Measurements from ENCODE around the gene PSKH1. TPM values are rescaled to one million over a fixed set of nuclear protein-coding genes. Genes with fewer than 3 reads are reported as not detected.

PSKH1 gene
- total and polyA plus RNA-seq, 9 of the 15 experiments (the other 6 are each of a cell fraction or from before 2014, with no cell fraction given), result 0.96 to 20.9 (median 9.4) TPM

GRCh38 chr16:67892899-67893742 is at the start of gene PSKH1 (continued):
- TF ChIP-seq USF1 (CRISPR knock-in tag; IDR thresholded peaks at IDR 0.05), result no peak
- TF ChIP-seq PCBP1 (IDR thresholded peaks at IDR 0.05; ENCODE audit: low read depth, low read length, poor library complexity, severe bottlenecking), result peak; percentile 49

DNA sequence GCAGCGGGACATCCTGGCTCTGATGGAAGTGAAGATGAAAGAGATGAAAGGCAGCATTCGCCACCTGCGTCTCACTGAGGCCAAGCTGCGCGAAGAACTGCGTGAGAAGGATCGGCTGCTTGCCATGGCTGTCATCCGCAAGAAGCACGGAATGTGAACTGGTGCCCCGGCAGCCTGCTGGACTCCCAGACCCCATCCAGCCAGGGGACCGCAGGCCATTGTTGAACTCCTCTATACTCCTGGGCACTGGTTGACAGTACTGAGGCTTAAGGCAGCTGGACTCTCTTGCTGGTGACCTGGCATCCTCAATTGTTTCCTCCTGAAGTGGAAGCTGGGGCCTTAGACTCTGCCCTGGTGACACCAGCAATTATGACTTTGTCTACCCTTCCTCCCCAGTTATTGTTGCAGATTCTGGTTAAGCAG is 49.7 kb upstream of the PSKH1 start:
- H3K4me3 ChIP-seq, result peak overlapping the region; percentile 83
- intact Hi-C loops (cut with micrococcal nuclease) (no loop called here), in situ Hi-C loops (cut with MboI) (no loop called here)
- no peak overlapping the region for H2AFZ ChIP-seq (ENCODE audit: low read depth, low read length)
- ChIA-PET CTCF (ENCODE audit: low intra/inter-chr PET ratio) (no interaction called here), POLR2A (interaction anchor here (0.5 to 2.1 kb wide), 6 partner anchors 8 to 941 kb away, joined by 3 to 8 read pairs (median 4); partner anchors contain the start of gene GFOD2)
- TSS peak; percentile 20 for BruUV-seq (replicated peaks)
- WGBS (ENCODE audit: insufficient coverage, low coverage, missing lambda C conversion rate), result 86% methylated on average over 11 of the region's 11 CpGs
- TF ChIP-seq HDAC1 (IDR thresholded peaks at IDR 0.05) (no peak), ZNF76 (CRISPR knock-in tag; IDR thresholded peaks at IDR 0.05; ENCODE audit: borderline replicate concordance) (no peak), HSF4 (CRISPR knock-in tag; IDR thresholded peaks at IDR 0.05; ENCODE audit: borderline replicate concordance) (no peak), ARID2 (IDR thresholded peaks at IDR 0.05) (no peak), ARID3B (CRISPR knock-in tag; IDR thresholded peaks at IDR 0.05; ENCODE audit: borderline replicate concordance) (no peak), GTF2B (IDR thresholded peaks at IDR 0.05; ENCODE audit: extremely low read depth, insufficient read length) (no peak), ZBTB7A (IDR thresholded peaks at IDR 0.05; ENCODE audit: borderline replicate concordance, control insufficient read depth, low read depth, low read length) (no peak), RBM22 (IDR thresholded peaks at IDR 0.05; ENCODE audit: low read depth, low read length, poor library complexity, severe bottlenecking) (no peak), CEBPG (CRISPR knock-in tag; IDR thresholded peaks at IDR 0.05) (no peak), CEBPG (tag; conservative IDR thresholded peaks at IDR 0.05 in 1 of 2, IDR thresholded peaks at IDR 0.05 in 1 of 2) (no peak)
- H3K27me3 ChIP-seq (ENCODE audit: control insufficient read depth in 2 of 2, insufficient read depth in 2 of 2, low read length in 2 of 2), result no peaks in the 10 kb centered on the region
- H3K4me1 ChIP-seq (replicated peaks in 1 of 2; ENCODE audit: control insufficient read depth in 2 of 2, insufficient read depth in 2 of 2, low read length in 2 of 2), result peaks cover 37 to 57% of the 10 kb centered on the region in 2 experiments
- peak overlapping the region; percentile 97 for H3K4me2 ChIP-seq (ENCODE audit: insufficient read depth, low read length)
- H3K9me1 ChIP-seq (ENCODE audit: control insufficient read depth, insufficient read depth, low read length), result no peaks in the 10 kb centered on the region
- H3K9ac ChIP-seq (ENCODE audit: insufficient read depth in 1 of 2, low read depth in 2 of 2, low read length in 2 of 2), result peak overlapping the region; percentile 94 to 98; a peak in 3 of 4 replicates
- no peaks in the 10 kb centered on the region; the same call in 1 of the 2 replicates for H4K20me1 ChIP-seq (replicated peaks; ENCODE audit: control insufficient read depth, insufficient read depth, low read length)
- peaks cover 58% of the 10 kb centered on the region for H3K79me2 ChIP-seq (ENCODE audit: control insufficient read depth, insufficient read depth, low read length)
- peaks cover 14% of the 10 kb centered on the region for H3K36me3 ChIP-seq (ENCODE audit: control insufficient read depth, insufficient read depth, low read length)
- no peak for ATAC-seq
- no peak for DNase-seq (ENCODE audit: extremely low read depth in 1 of 4, low spot score in 3 of 4)
- no peak for FAIRE-seq
- H3K27ac ChIP-seq (ENCODE audit: extremely low read depth, low read depth, low read length), result no peak overlapping the region; the same call in 2 of the 3 replicates
- no peaks in the 10 kb centered on the region for H3K9me3 ChIP-seq (replicated peaks; ENCODE audit: control insufficient read depth, insufficient read depth, low read depth, low read length)
